Type B pancreatic cell (in vitro differentiated cells): Measurements from ENCODE around the gene PRKCE. TPM values are rescaled to one million over a fixed set of nuclear protein-coding genes. Genes with fewer than 3 reads are reported as not detected.

Source experiments
- DNase-seq: peaks from one replicate; pipeline ENCODE4 v3.0.0; 2021; ENCODE audit warnings: mixed read lengths; ENCODE audit not compliant: unreplicated experiment; ENCODE audit errors: extremely low spot score
- H3K27ac Mint-ChIP-seq: 2 replicates; pipeline ENCODE4 v1.8.0; 2021; ENCODE audit warnings: mild to moderate bottlenecking, mixed read lengths
- H3K27me3 Mint-ChIP-seq: 2 replicates; pipeline ENCODE4 v1.8.0; 2021; ENCODE audit warnings: mixed read lengths
- H3K36me3 Mint-ChIP-seq: 2 replicates; pipeline ENCODE4 v1.8.0; 2021; ENCODE audit warnings: mixed read lengths
- H3K4me1 Mint-ChIP-seq: one replicate; pipeline ENCODE4 v1.8.0; 2021; ENCODE audit warnings: mixed read lengths; ENCODE audit not compliant: unreplicated experiment
- H3K4me3 Mint-ChIP-seq: 2 replicates; pipeline ENCODE4 v1.8.0; 2021; ENCODE audit warnings: mild to moderate bottlenecking, mixed read lengths
- H3K9me3 Mint-ChIP-seq: 2 replicates; pipeline ENCODE4 v1.8.0; 2021; ENCODE audit warnings: mixed read lengths
- total RNA-seq: library from RNA; stranded (reverse); gene quantifications from 2 replicates; pipeline ENCODE4 v1.2.1, GENCODE V29; 2021; ENCODE audit warnings: low replicate concordance
- TF ChIP-seq, protein P1 (sequence below): fragments of 200-600 bp; sonication (generic); conservative IDR thresholded peaks from 2 replicates; pipeline ENCODE4 v1.5.0; 2021; ENCODE audit warnings: antibody characterized with exemption, mild to moderate bottlenecking

PRKCE gene
- total RNA-seq, 1 donor from 2014 or later, result 21.2 TPM

DNA sequence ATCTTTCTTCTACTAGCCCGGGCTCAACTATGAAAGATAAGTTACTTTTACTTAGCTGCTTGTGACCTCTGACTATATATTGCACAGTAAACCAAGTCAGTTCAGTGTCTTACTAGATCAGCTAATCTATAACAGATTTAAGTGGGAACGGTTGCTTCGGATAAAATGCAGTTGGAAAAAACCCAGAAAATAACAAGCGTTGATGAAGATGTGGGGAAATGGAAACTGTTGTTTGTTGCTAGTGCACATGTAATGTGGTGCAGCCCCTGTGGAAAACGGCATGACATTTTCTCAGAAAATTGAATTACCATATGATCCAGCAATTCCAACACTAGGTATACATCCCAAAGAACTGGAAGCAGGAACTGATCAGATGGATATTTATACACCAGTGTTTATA lies 248.5 kb downstream of the PRKCE start:
- no peak overlapping the region for H3K27ac Mint-ChIP-seq

DNA sequence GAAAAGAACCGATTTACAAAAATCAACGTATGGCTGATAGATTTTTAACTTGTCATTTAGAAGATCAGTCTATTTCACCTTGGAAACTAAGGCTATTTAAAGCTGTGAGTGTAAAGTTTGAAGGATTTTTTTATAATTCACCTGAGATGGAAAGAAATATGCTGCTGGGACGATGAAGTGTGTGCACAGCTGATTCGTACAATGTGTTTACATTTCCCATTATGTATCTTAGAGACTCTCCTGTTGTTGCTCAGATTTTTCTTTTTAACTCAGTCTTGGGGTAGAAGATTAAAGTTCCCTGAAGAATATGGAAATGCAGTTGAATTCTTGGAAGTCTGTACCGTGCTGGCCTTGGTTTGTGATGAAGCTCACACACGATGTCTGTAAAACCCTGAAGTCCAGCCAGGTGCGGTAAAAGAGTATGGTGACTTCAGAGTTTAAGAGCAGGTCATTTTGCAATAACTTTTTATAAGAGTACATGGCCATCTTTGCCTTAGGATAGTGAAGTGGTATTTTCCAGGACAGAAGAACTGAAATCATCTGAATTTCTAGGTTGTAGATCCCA lies 250.1 kb downstream of the PRKCE start:
- Mint-ChIP-seq H3K27me3 (peaks cover 6% of the 10 kb centered on the region), H3K4me3 (no peak overlapping the region), H3K4me1 (peaks cover 5% of the 10 kb centered on the region), H3K36me3 (no peaks in the 10 kb centered on the region), H3K27ac (no peak overlapping the region), H3K9me3 (no peaks in the 10 kb centered on the region)
- DNase-seq, result no peak
- TF ChIP-seq, protein P1, sequence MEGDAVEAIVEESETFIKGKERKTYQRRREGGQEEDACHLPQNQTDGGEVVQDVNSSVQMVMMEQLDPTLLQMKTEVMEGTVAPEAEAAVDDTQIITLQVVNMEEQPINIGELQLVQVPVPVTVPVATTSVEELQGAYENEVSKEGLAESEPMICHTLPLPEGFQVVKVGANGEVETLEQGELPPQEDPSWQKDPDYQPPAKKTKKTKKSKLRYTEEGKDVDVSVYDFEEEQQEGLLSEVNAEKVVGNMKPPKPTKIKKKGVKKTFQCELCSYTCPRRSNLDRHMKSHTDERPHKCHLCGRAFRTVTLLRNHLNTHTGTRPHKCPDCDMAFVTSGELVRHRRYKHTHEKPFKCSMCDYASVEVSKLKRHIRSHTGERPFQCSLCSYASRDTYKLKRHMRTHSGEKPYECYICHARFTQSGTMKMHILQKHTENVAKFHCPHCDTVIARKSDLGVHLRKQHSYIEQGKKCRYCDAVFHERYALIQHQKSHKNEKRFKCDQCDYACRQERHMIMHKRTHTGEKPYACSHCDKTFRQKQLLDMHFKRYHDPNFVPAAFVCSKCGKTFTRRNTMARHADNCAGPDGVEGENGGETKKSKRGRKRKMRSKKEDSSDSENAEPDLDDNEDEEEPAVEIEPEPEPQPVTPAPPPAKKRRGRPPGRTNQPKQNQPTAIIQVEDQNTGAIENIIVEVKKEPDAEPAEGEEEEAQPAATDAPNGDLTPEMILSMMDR, result no peak

More for the DNA sequence above, 248.5 kb downstream of the PRKCE start:
- Mint-ChIP-seq H3K27me3 (peaks cover 6% of the 10 kb centered on the region), H3K4me3 (no peak overlapping the region), H3K9me3 (no peaks in the 10 kb centered on the region), H3K4me1 (peaks cover 12% of the 10 kb centered on the region), H3K36me3 (no peaks in the 10 kb centered on the region)
- DNase-seq, result no peak
- TF ChIP-seq, protein P1, result no peak

DNA sequence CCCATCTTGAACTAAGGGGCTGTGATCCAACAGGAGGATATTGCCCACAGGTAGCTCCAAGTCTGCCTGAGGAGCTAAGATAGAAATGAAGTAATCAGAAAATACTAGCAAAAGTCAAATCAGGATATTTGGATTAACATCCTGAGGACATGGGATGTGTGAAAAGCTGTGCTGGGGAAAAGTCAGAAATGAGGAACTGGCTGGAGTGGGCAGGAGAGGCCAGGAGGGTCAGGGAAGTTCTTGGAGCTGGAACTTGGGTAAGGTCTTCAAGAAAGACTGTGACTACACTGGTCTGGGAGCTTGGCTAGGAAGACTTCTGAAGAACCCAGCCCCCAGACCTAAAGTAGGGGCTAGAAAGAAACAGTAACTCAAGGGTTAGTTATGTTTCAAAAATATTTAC lies 250.9 kb downstream of the PRKCE start:
- TF ChIP-seq, protein P1, result no peak
- H3K27me3 Mint-ChIP-seq, result peaks cover 6% of the 10 kb centered on the region
- H3K36me3 Mint-ChIP-seq, result no peaks in the 10 kb centered on the region
- no peak overlapping the region for H3K4me3 Mint-ChIP-seq
- no peak for DNase-seq
- H3K27ac Mint-ChIP-seq, result no peak overlapping the region
- H3K4me1 Mint-ChIP-seq, result peaks cover 5% of the 10 kb centered on the region
- H3K9me3 Mint-ChIP-seq, result no peaks in the 10 kb centered on the region

DNA sequence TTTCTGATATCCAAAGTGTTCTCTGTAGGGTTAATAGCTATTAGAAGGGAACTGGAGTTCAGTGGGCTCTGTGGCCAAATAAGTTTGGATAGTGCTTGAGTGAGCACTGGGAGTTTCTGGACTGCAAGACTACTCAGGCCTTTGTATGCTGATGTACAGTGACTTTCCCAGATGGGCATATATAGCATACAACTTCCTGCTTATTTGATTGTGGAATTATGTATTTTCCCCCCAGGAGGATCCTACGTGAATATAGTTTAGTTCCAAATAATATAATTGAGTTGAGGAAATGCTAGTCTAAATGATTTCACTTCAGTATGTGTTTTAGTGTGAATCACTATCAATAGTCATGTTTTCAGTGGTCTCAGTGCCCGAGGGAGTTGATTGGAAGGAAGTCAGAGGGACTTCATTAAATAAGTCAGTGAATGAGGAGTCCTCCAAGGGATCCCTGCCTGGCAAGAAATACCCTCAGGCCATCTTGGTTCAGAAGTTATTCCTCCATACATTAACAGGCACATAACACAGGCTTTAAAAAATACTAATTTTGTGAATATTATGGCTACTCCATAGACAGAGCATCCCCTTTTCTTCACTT lies 251.4 kb downstream of the PRKCE start:
- Mint-ChIP-seq H3K27me3 (peaks cover 6% of the 10 kb centered on the region), H3K27ac (no peak overlapping the region), H3K9me3 (no peaks in the 10 kb centered on the region), H3K4me1 (peaks cover 5% of the 10 kb centered on the region), H3K4me3 (no peak overlapping the region), H3K36me3 (no peaks in the 10 kb centered on the region)
- DNase-seq, result no peak
- TF ChIP-seq, protein P1, result no peak

DNA sequence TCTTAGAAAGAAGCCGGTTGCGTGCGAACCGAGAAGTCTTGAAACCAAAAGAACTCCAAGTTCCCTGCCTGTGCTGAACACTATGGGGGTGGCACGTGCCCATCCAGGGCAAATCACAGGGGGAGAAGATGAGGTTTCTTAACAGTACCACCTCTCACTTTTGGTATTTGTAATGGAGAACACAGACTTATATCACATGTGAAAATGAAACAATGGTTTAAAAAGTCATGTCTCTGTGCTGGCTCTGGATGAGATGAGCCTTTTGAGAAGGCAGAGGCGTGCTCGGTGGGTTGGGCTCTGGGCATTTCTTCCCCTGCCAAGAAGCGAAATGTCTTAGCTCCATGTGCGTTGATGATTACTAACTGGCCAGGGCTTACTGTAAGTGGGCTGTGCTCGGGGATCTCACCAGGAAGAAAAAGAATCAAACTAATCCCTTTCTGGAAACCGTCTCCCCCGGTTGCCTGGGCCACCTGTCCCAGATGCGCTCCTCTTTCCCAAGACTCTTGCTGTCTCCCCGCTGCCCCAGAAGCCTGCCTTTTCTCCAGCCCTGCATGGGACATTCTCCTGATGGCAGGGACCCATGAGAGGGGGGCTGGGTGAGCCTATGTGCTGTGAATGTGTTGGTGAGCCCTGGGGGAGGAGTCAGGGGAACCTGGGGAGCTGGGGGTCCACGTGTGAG lies 252.9 kb downstream of the PRKCE start:
- DNase-seq, result no peak
- Mint-ChIP-seq H3K9me3 (no peaks in the 10 kb centered on the region), H3K4me1 (peaks cover 10% of the 10 kb centered on the region), H3K27ac (no peak overlapping the region), H3K36me3 (no peaks in the 10 kb centered on the region), H3K27me3 (peaks cover 6% of the 10 kb centered on the region), H3K4me3 (no peak overlapping the region)
- TF ChIP-seq, protein P1, result no peak
